GM19397 (cell line): ENCODE results near the gene POLG2.

Source experiments
- ATAC-seq: cut with Tn5 transposase; IDR thresholded peaks from one replicate; pipeline ENCODE4 v1.9.1; 2021; ENCODE audit warnings: mild to moderate bottlenecking, moderate library complexity; ENCODE audit not compliant: unreplicated experiment

POLG2 gene

DNA sequence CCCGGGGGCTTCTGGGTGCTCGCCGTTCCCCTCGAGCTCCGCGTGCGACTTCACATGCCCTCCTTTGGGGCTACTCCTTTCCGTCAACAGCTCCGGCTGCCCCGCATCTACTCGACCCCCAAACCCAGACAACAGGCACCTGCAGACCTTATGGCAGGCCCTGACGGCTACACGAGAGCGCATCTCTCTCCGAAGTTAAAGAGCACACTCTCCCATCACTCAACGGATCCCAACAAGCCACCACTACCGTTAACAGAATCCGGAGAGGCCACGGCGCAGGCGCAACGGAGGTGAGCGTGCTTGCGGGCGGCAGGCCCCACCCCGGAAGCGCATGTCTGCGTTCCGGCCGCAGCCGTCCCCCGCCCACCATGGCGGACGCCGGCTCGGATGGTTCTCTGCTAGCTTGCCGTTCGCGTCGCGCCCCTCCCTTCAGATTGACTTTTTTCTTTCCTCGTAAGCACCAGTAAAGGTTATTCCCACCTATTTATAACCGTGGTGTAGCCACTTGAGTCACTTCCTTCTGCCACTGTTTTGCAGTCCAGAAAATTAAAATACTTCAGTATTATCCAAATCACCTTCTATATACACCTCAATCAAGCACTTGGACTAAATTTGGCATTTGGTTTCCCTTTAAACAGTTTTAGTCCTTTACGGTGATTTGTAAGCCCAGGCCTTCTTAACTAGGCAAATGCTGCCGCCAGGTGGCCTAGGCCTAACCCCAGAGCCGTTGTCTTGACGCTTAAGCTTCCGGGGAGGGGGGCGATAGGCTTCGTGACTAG lies at the start of gene POLG2:
POLG2 (minus strand) TSS at position 269 of the 779 bp plus-strand sequence; CDS start at position 183, 86 bp downstream.
- ATAC-seq, result peak; percentile 89

GRCh38 chr17:64544742-64545141 lies 47.9 kb upstream of the POLG2 start:
- ATAC-seq, result no peak

DNA sequence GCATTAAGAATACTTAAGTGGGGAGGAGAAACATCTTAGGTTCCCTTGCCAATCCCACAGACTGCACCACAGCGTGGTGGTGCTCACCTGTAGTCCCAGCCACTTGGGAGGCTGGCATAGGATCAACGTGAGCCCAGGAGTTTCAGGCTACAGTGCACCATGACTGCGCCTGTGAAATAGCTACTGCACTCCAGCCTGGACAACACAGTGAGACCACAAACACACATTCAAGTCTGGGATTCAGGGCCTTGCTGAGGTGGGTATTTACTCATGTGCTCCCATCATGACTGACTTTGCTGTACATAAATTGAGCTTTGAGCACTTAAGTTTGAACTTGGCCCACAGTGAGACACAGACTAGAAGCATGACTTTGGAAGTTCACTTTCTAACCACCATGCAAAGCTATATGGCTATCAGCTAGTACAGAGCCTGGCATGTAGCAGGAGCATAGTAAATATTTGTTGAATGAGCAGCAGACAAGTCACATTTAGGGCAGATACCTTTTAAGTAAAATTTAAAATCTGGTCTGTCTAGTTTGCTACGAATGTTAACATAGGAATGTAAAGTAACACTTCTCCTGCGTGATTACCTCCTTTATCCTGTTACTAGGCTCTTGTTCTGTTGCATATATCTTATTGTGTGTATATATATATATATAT lies 43.4 kb upstream of the POLG2 start:
- ATAC-seq, result no peak

DNA sequence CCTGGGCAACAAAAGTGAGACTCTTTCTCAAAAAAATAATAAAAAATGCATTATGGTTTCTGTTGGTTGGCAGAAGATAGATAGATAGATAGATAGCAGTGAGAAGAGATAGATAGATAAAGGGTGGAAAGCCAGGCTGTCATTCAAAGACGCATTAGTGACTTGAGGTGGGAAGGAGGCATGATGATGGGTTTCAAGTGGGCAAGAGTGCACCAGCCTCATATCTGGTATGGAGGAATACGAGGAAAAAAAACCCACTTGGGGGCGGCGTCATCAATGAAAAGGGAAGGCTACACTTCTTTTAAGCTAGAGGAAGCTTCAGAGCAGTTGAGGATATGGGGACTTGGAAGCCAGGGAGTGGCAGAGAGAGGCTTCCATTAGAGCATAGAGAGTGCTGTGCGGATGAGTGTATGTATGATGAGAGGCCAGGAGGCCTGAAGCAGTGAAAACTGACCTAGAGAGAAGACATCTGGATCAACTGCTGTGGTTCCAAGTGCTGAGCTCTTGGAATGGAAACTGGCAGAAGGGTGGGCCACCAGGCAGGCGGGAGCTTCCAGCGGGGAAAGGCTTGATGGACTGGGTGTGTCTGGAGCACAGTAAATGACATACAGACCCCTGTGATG lies 41.8 kb upstream of the POLG2 start:
- no peak for ATAC-seq

DNA sequence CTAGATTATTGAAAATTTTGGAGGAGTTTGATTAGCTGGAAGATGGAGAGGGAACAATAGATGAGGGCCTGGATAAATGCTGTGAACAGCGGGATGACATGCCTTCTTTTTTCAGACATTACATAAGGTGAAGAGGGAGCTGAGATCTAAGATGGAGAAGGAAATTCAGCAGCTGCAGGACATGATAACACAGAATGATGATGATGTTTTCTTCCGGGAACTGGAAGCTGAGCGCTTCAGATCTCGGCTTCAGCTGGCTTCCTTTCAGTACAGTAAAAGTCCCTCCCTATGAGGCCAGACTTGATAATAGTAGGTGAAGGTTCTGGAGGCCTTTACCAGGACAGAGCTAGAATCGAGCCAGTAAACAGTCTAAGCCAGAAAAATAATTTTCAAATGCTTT lies 40.6 kb upstream of the POLG2 start:
- ATAC-seq, result no peak

DNA sequence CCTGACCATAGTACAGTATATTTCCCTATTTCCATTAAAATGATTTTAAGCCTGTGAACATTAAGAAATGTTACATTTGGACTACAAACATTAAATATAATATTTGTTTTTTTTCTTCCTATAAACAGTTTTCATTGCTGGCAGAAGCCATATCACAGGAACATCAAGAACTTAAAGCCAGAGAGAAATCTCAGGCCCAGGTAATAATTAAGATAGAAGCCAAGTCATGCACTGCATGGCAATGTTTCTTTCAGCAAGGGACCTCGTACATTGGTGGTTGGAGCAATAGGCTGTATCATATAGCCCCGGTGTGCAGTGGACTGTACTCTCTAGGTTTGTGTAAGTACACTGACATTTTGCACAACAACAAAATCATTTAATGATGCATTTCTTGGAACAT lies 40.1 kb upstream of the POLG2 start:
- no peak for ATAC-seq

DNA sequence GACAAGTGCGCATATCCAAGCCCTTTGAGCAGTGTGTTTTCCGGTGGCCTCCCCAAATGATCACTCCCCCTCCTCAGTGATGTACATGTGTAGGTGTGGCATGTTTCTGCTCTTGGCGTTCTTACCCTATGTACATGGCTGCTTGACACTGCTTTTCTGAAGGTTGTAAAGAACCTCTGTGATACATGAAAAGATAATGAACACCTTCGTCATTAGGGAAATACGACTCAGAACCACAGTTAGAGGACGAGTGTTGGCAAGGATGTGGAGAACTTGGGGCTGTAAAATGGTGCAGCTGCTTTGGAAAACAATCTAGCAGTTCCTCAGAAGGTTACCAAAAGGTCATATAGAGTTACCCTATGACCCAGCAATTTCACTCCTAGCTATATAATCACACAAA lies 38.5 kb upstream of the POLG2 start:
- no peak for ATAC-seq

DNA sequence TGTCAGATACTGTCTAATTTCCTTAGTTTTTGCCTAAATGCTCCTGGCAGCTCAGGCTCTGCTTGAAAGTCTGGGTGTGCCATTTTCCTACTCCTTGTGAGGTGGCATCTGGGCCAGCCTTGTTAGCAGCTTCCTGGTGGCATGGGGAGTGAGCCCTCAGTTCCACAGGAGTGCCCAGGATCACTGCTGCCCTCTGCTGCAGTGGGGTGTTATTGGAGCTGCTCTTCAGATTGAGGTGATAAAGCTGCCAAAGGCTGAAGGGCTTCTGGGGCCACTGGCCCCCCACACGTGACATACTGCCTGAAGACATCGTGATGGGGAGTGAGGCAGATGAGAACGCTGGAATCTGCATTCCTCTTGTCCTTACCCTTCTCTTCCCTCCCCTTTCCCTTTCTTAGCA lies 37.3 kb upstream of the POLG2 start:
- no peak for ATAC-seq

- no peak for ATAC-seq
Observed at GRCh38 chr17:64533784-64534183, 36.9 kb upstream of the POLG2 start.

- no peak for ATAC-seq
Observed at GRCh38 chr17:64532409-64532808, 35.6 kb upstream of the POLG2 start.

DNA sequence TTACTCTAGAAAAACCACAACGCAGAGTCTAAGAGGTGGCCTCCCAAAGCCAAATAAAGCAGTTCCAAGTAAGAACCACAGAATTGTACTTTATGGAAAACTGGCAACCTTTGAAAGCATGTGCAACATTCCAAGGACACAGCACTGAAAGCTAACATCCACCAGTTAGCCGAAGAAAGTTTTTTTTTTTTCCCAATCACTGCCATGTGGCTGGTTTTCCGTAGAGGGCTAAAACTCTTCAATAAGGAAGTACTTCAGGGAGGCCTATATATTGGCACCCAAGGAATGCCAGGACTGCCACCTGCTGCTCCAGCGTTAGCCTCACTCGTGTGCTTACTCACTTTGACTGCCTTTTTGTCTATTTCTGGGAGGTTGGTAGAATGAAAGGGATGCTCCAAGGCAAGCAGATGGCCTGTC lies 35.1 kb upstream of the POLG2 start:
- no peak for ATAC-seq

GRCh38 chr17:64529221-64529620 lies 32.4 kb upstream of the POLG2 start:
- no peak for ATAC-seq

GRCh38 chr17:64527914-64528313 lies 31.1 kb upstream of the POLG2 start:
- ATAC-seq, result no peak

DNA sequence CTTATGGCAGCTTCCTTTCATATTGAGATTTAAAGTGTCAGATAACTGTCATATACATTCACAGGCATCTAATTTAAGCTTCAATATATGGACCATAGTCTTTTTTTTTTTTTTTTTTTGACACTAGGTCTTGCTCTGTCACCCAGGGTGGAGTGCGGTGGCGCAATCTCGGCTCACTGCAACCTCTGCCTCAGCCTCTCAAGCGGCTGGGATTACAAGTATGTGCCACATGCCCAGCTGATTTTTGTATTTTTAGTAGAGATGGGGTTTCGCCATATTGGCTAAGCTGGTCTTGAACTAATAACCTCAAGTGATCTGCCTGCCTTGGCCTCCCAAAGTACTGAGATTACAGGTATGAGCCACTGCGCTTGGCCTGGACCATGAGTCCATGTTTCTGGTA lies 23.5 kb upstream of the POLG2 start:
- ATAC-seq, result no peak

DNA sequence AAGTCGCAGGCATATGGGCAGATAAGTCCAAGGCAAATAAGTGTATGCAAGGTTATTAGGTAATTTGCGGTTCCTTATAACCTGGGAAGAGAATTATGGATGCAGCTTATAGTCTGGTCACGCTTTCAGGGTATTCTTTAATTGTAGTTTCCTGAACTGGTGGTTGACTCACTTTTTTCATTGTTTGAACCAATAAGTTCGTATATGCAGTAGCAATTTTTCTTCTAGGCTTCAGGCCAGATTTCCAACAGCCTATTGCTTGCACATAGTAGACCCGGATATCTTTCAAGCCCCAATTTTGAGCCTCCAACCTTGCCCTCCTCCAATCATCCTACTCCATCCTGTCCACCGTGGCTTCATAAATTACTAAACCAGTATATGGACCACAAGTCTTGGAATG lies 22.7 kb upstream of the POLG2 start:
- no peak for ATAC-seq

GRCh38 chr17:64515829-64516228 lies 19.0 kb upstream of the POLG2 start:
- ATAC-seq, result no peak

DNA sequence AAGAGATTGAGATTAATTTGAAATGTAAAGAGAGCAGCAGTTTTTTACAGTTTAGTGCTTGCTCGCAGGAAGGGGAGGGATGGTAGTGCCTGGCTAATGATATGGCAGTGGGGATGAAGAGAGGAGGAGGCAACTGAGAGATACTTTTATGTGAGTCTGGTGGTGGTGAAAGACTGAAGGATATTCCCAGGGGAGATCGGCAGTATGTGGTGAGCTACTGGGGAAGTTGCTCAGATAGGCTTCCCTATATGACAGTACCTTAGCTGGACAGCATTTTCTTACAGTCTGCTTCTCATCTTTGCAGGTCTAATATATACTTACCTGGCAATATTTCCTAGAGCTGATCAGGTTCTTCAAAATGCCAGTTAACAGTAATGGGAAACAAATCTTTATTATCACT lies 18.6 kb upstream of the POLG2 start:
- no peak for ATAC-seq

DNA sequence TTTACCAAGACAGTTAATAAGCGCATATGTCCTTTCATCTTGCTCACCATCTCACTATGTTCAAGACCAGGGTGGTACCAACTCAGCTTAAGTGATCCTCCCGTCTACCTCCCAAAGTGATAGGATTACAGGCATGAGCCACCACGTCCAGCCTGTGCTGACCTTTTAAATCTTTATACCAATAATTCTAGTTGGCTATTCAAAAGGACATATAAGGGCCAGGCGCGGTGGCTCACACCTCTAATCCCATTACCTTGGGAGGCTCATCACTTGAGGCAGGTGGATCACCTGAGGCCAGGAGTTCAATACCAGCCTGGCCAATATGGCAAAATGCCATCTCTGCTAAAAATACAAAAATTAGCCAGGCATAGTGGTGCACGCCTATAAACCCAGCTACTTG lies 12.3 kb upstream of the POLG2 start:
- no peak for ATAC-seq

GRCh38 chr17:64508683-64509082 lies 11.8 kb upstream of the POLG2 start:
- ATAC-seq, result no peak

- ATAC-seq, result no peak
Observed at GRCh38 chr17:64507413-64507782, 10.5 kb upstream of the POLG2 start.

- ATAC-seq, result peak; percentile 62
Observed at GRCh38 chr17:64506576-64507412, 9.9 kb upstream of the POLG2 start, which contains the start of gene CEP95. Gene CEP95 (plus strand): TSS chr17:64506977. CDS start chr17:64507098, 121 bp downstream.
